A549 (cell line): ENCODE data around the gene ALDH16A1. TPM values are rescaled to one million over a fixed set of nuclear protein-coding genes. Genes with fewer than 3 reads are reported as not detected.

Experiments
- BCL3 ChIP-seq: fragments of >200 bp; sonication (Bioruptor Twin); formaldehyde crosslinking; IDR thresholded peaks from 3 replicates; pipeline ENCODE4 v1.6.1; 2016
- BHLHE40 ChIP-seq: IDR thresholded peaks from 2 replicates; pipeline ENCODE4 v1.6.1; 2012; ENCODE audit warnings: low read depth, low read length, inconsistent platforms
- CBX2 ChIP-seq: fragments of 200-600 bp; sonication (generic); IDR thresholded peaks from 2 replicates; pipeline ENCODE4 v1.6.1; 2016; ENCODE audit warnings: low read depth, mild to moderate bottlenecking, borderline replicate concordance
- CBX8 ChIP-seq: fragments of 200-600 bp; sonication (generic); IDR thresholded peaks from 2 replicates; pipeline ENCODE4 v1.6.1; 2016
- CTCF ChIP-seq: fragments of >200 bp; sonication (Bioruptor Twin); formaldehyde crosslinking; IDR thresholded peaks from 3 replicates; pipeline ENCODE4 v1.5.1; 2016
- E2F6 ChIP-seq: IDR thresholded peaks from 2 replicates; pipeline ENCODE4 v1.6.1; 2012; ENCODE audit warnings: low read depth, borderline replicate concordance
- ESRRA ChIP-seq: fragments of 150-350 bp; IDR thresholded peaks from 2 replicates; pipeline ENCODE4 v1.6.1; 2014; ENCODE audit warnings: mild to moderate bottlenecking, low read length, borderline replicate concordance
- FOSB ChIP-seq: fragments of 250-450 bp; sonication (Bioruptor Pico); IDR thresholded peaks from 2 replicates; pipeline ENCODE4 v1.5.0; 2020; ENCODE audit warnings: mild to moderate bottlenecking, moderate library complexity
- HOXA7 ChIP-seq: fragments of 250-450 bp; sonication (Bioruptor Pico); IDR thresholded peaks from 2 replicates; pipeline ENCODE4 v1.5.0; 2020; ENCODE audit warnings: mild to moderate bottlenecking, moderate library complexity
- HOXB5 ChIP-seq: fragments of 250-450 bp; sonication (Bioruptor Pico); IDR thresholded peaks from 2 replicates; pipeline ENCODE4 v1.5.0; 2020; ENCODE audit warnings: mild to moderate bottlenecking, moderate library complexity
- JUNB ChIP-seq: fragments of >200 bp; sonication (Bioruptor Twin); formaldehyde crosslinking; IDR thresholded peaks from 2 replicates; pipeline ENCODE4 v1.6.1; 2016
- MAFK ChIP-seq: fragments of 450-650 bp; IDR thresholded peaks from 2 replicates; pipeline ENCODE4 v1.6.1; 2014; ENCODE audit not compliant: partially characterized antibody
- MYC ChIP-seq: IDR thresholded peaks from 2 replicates; pipeline ENCODE4 v1.6.1; 2012; ENCODE audit warnings: mild to moderate bottlenecking, inconsistent platforms, low read length, improper control_type of control experiment, borderline replicate concordance
- NFE2L2 ChIP-seq: fragments of 150-350 bp; conservative IDR thresholded peaks from 2 replicates; pipeline ENCODE4 v1.6.1; 2014; ENCODE audit warnings: low read length
- PHF8 ChIP-seq: fragments of 200-600 bp; sonication (generic); IDR thresholded peaks from 2 replicates; pipeline ENCODE4 v1.6.1; 2016; ENCODE audit warnings: low read depth, mild to moderate bottlenecking, antibody characterized with exemption, moderate library complexity, borderline replicate concordance
- POLR2A ChIP-seq: IDR thresholded peaks from 2 replicates; pipeline ENCODE4 v1.6.1; 2012; ENCODE audit warnings: mild to moderate bottlenecking, low read length
- RAD21 ChIP-seq, 2 experiments: fragments of >200 bp in 1 of 2; sonication (Bioruptor Twin) in 1 of 2; formaldehyde crosslinking in 1 of 2; IDR thresholded peaks in 1 of 2; conservative IDR thresholded peaks in 1 of 2; 2 replicates in 1 of 2; 3 replicates in 1 of 2; pipeline ENCODE4 v1.6.1; 2012 to 2018; ENCODE audit warnings: inconsistent platforms in 1 of 2
- RFX5 ChIP-seq: fragments of 450-650 bp; IDR thresholded peaks from 2 replicates; pipeline ENCODE4 v1.7.1; 2014; ENCODE audit warnings: antibody characterized with exemption, mild to moderate bottlenecking, moderate library complexity
- RNF2 ChIP-seq: fragments of 200-600 bp; sonication (generic); IDR thresholded peaks from 2 replicates; pipeline ENCODE4 v1.6.1; 2016; ENCODE audit warnings: low read depth, mild to moderate bottlenecking, antibody characterized with exemption, moderate library complexity, borderline replicate concordance
- TP53 ChIP-seq: fragments of 250-450 bp; sonication (Bioruptor Pico); IDR thresholded peaks from 2 replicates; pipeline ENCODE4 v1.5.0; 2021; ENCODE audit warnings: mild to moderate bottlenecking, moderate library complexity
- USF2 ChIP-seq: fragments of 450-650 bp; IDR thresholded peaks from 2 replicates; pipeline ENCODE4 v1.6.1; 2014; ENCODE audit warnings: antibody characterized with exemption
- ZC3H11A ChIP-seq: fragments of 450-650 bp; IDR thresholded peaks from 2 replicates; pipeline ENCODE4 v1.6.1; 2014; ENCODE audit warnings: antibody characterized with exemption, mild to moderate bottlenecking
- ZNF302 ChIP-seq: fragments of 250-450 bp; sonication (Bioruptor Pico); IDR thresholded peaks from 2 replicates; pipeline ENCODE4 v1.9.0; 2021; ENCODE audit warnings: inconsistent platforms, mild to moderate bottlenecking, moderate library complexity
- ZSCAN20 ChIP-seq: fragments of 250-450 bp; sonication (Bioruptor Pico); IDR thresholded peaks from 2 replicates; pipeline ENCODE4 v1.8.0; 2022; ENCODE audit warnings: mild to moderate bottlenecking, moderate library complexity
- polyA plus RNA-seq, 4 experiments: library from polyadenylated mRNA; depleted of rRNA in 3 of 4; stranded (reverse); fragments of >200 nt; fragmentation: RNase III in 1 of 4; extraction: RNeasy Plus Mini Kit Qiagen cat#74134 plus additional on column Dnase treatment in 1 of 4; gene quantifications; 2 replicates in 3 of 4; 3 replicates in 1 of 4; pipeline ENCODE4 v1.2.3, GENCODE V29; 2011 to 2017
- TF ChIP-seq, protein P1 (sequence below): fragments of 250-450 bp; sonication (Bioruptor Pico); IDR thresholded peaks from 2 replicates; pipeline ENCODE4 v1.5.0; 2021; ENCODE audit warnings: mild to moderate bottlenecking, moderate library complexity, borderline replicate concordance
- TF ChIP-seq, protein P2 (sequence below): IDR thresholded peaks from 2 replicates; pipeline ENCODE4 v1.6.1; 2012
- TF ChIP-seq, protein P3 (sequence below): IDR thresholded peaks from 2 replicates; pipeline ENCODE4 v1.6.1; 2012

The ALDH16A1 gene
- polyA plus RNA-seq, 2 of the 4 experiments (the other 2 are of a cell fraction) = 10.2 to 23.0 TPM

- no peak for TF ChIP-seq CTCF
- peak; percentile 42; the same call in 1 of the 2 replicates for TF ChIP-seq E2F6
- no peak for TF ChIP-seq ESRRA
- TF ChIP-seq ZC3H11A = no peak
- TF ChIP-seq CBX2 = no peak
- no peak for TF ChIP-seq RFX5
- TF ChIP-seq TP53 (CRISPR knock-in tag) = 0 out of 2 replicates have a peak, but pooled peaks have one; percentile 15
- TF ChIP-seq RNF2 = no peak
- TF ChIP-seq ZNF302 (CRISPR knock-in tag) = no peak
- no peak for TF ChIP-seq FOSB
- no peak for TF ChIP-seq CBX8
- peak; percentile 78; the same call in 1 of the 2 replicates for TF ChIP-seq HOXA7 (CRISPR knock-in tag)
- peak; percentile 64 for TF ChIP-seq POLR2A
- TF ChIP-seq PHF8 = no peak
- TF ChIP-seq, protein P1, sequence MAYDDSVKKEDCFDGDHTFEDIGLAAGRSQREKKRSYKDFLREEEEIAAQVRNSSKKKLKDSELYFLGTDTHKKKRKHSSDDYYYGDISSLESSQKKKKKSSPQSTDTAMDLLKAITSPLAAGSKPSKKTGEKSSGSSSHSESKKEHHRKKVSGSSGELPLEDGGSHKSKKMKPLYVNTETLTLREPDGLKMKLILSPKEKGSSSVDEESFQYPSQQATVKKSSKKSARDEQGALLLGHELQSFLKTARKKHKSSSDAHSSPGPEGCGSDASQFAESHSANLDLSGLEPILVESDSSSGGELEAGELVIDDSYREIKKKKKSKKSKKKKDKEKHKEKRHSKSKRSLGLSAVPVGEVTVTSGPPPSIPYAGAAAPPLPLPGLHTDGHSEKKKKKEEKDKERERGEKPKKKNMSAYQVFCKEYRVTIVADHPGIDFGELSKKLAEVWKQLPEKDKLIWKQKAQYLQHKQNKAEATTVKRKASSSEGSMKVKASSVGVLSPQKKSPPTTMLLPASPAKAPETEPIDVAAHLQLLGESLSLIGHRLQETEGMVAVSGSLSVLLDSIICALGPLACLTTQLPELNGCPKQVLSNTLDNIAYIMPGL = peak; percentile 57; the same call in 1 of the 2 replicates
- TF ChIP-seq HOXB5 (CRISPR knock-in tag) = 0 out of 2 replicates have a peak, but pooled peaks have one; percentile 10
- TF ChIP-seq MAFK = no peak
- no peak for TF ChIP-seq RAD21 (conservative IDR thresholded peaks at IDR 0.05 in 1 of 2, IDR thresholded peaks at IDR 0.05 in 1 of 2)
- 0 out of 3 replicates have a peak, but pooled peaks have one; percentile 47 for TF ChIP-seq BCL3
- TF ChIP-seq JUNB = no peak
- no peak for TF ChIP-seq NFE2L2
- TF ChIP-seq MYC = peak; percentile 84
- no peak; the same call in 1 of the 2 replicates for TF ChIP-seq USF2
- TF ChIP-seq, protein P2, sequence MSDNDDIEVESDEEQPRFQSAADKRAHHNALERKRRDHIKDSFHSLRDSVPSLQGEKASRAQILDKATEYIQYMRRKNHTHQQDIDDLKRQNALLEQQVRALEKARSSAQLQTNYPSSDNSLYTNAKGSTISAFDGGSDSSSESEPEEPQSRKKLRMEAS = peak; percentile 93
- TF ChIP-seq BHLHE40 = no peak; the same call in 1 of the 2 replicates
- TF ChIP-seq ZSCAN20 (CRISPR knock-in tag) = no peak
- TF ChIP-seq, protein P3, sequence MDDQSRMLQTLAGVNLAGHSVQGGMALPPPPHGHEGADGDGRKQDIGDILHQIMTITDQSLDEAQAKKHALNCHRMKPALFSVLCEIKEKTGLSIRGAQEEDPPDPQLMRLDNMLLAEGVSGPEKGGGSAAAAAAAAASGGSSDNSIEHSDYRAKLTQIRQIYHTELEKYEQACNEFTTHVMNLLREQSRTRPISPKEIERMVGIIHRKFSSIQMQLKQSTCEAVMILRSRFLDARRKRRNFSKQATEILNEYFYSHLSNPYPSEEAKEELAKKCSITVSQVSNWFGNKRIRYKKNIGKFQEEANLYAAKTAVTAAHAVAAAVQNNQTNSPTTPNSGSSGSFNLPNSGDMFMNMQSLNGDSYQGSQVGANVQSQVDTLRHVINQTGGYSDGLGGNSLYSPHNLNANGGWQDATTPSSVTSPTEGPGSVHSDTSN = 0 out of 2 replicates have a peak, but pooled peaks have one; percentile 54
Observed at GRCh38 chr19:49497047-49497788, 44.2 kb downstream of the ALDH16A1 start (continued).
